ENCODE measurements around the gene ASPSCR1. TPM values are rescaled to one million over a fixed set of nuclear protein-coding genes. Genes with fewer than 3 reads are reported as not detected.
A peak's percentile ranks its signal among the peaks of the same experiment; 100 is the strongest.

The ASPSCR1 gene
- total RNA-seq, 1 experiment from 2014 or later: 60.4 TPM

DNA sequence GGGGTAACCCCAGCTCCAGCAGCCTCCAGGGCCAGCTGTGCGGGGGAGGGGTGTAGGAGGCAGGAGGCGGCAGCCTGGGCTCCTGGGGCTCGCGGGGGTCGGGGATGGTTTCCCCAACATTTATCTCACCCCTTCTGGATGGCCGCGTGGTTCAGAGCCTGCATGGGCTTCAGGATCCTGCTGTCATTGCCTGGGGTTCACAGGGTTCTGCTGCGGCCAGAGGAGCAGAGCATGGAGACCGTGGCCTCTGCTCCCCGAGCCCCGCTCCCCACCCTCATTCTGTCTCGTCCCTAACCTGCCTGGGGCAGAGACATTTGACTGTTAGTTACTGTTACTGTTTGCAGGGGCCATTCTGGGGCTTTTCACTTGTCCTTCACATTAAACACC, 35.3 kb upstream of the ASPSCR1 start:
- CTCF ChIA-PET: interaction anchor here (1.0 to 3.2 kb wide), 4 partner anchors 14 to 80 kb away, joined by 3 to 16 read pairs (median 4); partner anchors contain the start of genes CENPX and MAFG
- TF ChIP-seq, protein P1, sequence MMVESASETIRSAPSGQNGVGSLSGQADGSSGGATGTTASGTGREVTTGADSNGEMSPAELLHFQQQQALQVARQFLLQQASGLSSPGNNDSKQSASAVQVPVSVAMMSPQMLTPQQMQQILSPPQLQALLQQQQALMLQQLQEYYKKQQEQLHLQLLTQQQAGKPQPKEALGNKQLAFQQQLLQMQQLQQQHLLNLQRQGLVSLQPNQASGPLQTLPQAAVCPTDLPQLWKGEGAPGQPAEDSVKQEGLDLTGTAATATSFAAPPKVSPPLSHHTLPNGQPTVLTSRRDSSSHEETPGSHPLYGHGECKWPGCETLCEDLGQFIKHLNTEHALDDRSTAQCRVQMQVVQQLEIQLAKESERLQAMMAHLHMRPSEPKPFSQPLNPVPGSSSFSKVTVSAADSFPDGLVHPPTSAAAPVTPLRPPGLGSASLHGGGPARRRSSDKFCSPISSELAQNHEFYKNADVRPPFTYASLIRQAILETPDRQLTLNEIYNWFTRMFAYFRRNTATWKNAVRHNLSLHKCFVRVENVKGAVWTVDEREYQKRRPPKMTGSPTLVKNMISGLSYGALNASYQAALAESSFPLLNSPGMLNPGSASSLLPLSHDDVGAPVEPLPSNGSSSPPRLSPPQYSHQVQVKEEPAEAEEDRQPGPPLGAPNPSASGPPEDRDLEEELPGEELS (CRISPR knock-in tag; IDR thresholded peaks at IDR 0.05): no peak
- TF ChIP-seq SMAD3 (CRISPR knock-in tag; IDR thresholded peaks at IDR 0.05; ENCODE audit: borderline replicate concordance): no peak
- no peak for TF ChIP-seq HMGXB4 (CRISPR knock-in tag; IDR thresholded peaks at IDR 0.05)
- no peak for TF ChIP-seq ZNF512 (CRISPR knock-in tag; IDR thresholded peaks at IDR 0.05; ENCODE audit: borderline replicate concordance)
- TF ChIP-seq GTF2I (CRISPR knock-in tag; conservative IDR thresholded peaks at IDR 0.05): no peak
- no peak for TF ChIP-seq JAZF1 (CRISPR knock-in tag; IDR thresholded peaks at IDR 0.05)
- TF ChIP-seq NR1H2 (CRISPR knock-in tag; IDR thresholded peaks at IDR 0.05): no peak
- no peak for TF ChIP-seq SOX15 (CRISPR knock-in tag; IDR thresholded peaks at IDR 0.05)
- TF ChIP-seq TP53 (CRISPR knock-in tag; IDR thresholded peaks at IDR 0.05): no peak
- no peak for TF ChIP-seq MLX (CRISPR knock-in tag; IDR thresholded peaks at IDR 0.05)
- TF ChIP-seq KAT7 (CRISPR knock-in tag; IDR thresholded peaks at IDR 0.05; ENCODE audit: borderline replicate concordance): no peak
- TF ChIP-seq GRHL2 (CRISPR knock-in tag; IDR thresholded peaks at IDR 0.05; ENCODE audit: insufficient replicate concordance, severe bottlenecking): no peak
- TF ChIP-seq MXD4 (CRISPR knock-in tag; IDR thresholded peaks at IDR 0.05; ENCODE audit: borderline replicate concordance): no peak
- TF ChIP-seq NR3C1 (CRISPR knock-in tag; conservative IDR thresholded peaks at IDR 0.05; ENCODE audit: low read depth): no peak
- TF ChIP-seq TEAD4 (CRISPR knock-in tag; IDR thresholded peaks at IDR 0.05): no peak
- ATAC-seq (no peak), DNase-seq (ENCODE audit: low spot score) (no peak)
- peak overlapping the region; percentile 25; the same call in 1 of the 2 replicates for H3K4me3 Mint-ChIP-seq
- no peaks in the 10 kb centered on the region for H3K36me3 Mint-ChIP-seq
- peaks cover 23% of the 10 kb centered on the region for H3K27me3 Mint-ChIP-seq (ENCODE audit: low read depth)
- POLR2A ChIA-PET: no interaction called here
- no peak overlapping the region for H3K27ac Mint-ChIP-seq
- H3K9me3 Mint-ChIP-seq: no peaks in the 10 kb centered on the region
- peaks cover 12% of the 10 kb centered on the region; the same call in 1 of the 2 replicates for H3K4me1 Mint-ChIP-seq

GRCh38 chr17:81944858-81945257, 32.6 kb upstream of the ASPSCR1 start:
- peaks cover 18% of the 10 kb centered on the region for H3K27me3 Mint-ChIP-seq (ENCODE audit: low read depth)
- TF ChIP-seq ZNF121 (CRISPR knock-in tag; IDR thresholded peaks at IDR 0.05): peak; percentile 68
- no peak for TF ChIP-seq ZNF263 (CRISPR knock-in tag; IDR thresholded peaks at IDR 0.05; ENCODE audit: low read depth)
- H3K36me3 Mint-ChIP-seq: no peaks in the 10 kb centered on the region
- ChIA-PET POLR2A (no interaction called here), CTCF (interaction anchor here (0.6 to 2.8 kb wide), 9 partner anchors 9 to 99 kb away, joined by 3 to 13 read pairs (median 4); partner anchors contain the start of gene DCXR)
- H3K27ac Mint-ChIP-seq: no peak overlapping the region
- ATAC-seq: no peak
- H3K4me3 Mint-ChIP-seq: no peak overlapping the region
- no peak for DNase-seq (ENCODE audit: low spot score)
- no peaks in the 10 kb centered on the region for H3K9me3 Mint-ChIP-seq
- peaks cover 7% of the 10 kb centered on the region; the same call in 1 of the 2 replicates for H3K4me1 Mint-ChIP-seq

GRCh38 chr17:81947189-81947588, 30.2 kb upstream of the ASPSCR1 start, which contains the start of gene MYADML2:
TSS of gene MYADML2 (minus strand) at chr17:81947233. CDS start at chr17:81941741, 5,492 bp downstream.
- no peaks in the 10 kb centered on the region for H3K36me3 Mint-ChIP-seq
- no peak within 1 kb of the TSS for H3K4me3 Mint-ChIP-seq
- H3K27ac Mint-ChIP-seq: peak within 1 kb of the TSS; percentile 15; the same call in 1 of the 2 replicates
- CTCF ChIA-PET: no interaction called here
- ATAC-seq: no peak
- no peak for DNase-seq (ENCODE audit: low spot score)
- peaks cover 4% of the 10 kb centered on the region; the same call in 1 of the 2 replicates for H3K4me1 Mint-ChIP-seq
- no peaks in the 10 kb centered on the region for H3K9me3 Mint-ChIP-seq
- POLR2A ChIA-PET: no interaction called here
- H3K27me3 Mint-ChIP-seq (ENCODE audit: low read depth): peaks cover 14% of the 10 kb centered on the region
- TF ChIP-seq ZBTB21 (CRISPR knock-in tag; IDR thresholded peaks at IDR 0.05; ENCODE audit: borderline replicate concordance): no peak
- no peak for TF ChIP-seq PRDM15 (CRISPR knock-in tag; IDR thresholded peaks at IDR 0.05)
- TF ChIP-seq ATF1 (CRISPR knock-in tag; IDR thresholded peaks at IDR 0.05): no peak
- TF ChIP-seq ZNF425 (CRISPR knock-in tag; conservative IDR thresholded peaks at IDR 0.05): no peak
